NCI-H1092 (cell line): ENCODE data around the gene PPP1R13B.

ENCODE experiments used
- DNase-seq: peaks from one replicate; lab custom pipeline; 2025; lab: John Stamatoyannopoulos, UW

The PPP1R13B gene

DNA sequence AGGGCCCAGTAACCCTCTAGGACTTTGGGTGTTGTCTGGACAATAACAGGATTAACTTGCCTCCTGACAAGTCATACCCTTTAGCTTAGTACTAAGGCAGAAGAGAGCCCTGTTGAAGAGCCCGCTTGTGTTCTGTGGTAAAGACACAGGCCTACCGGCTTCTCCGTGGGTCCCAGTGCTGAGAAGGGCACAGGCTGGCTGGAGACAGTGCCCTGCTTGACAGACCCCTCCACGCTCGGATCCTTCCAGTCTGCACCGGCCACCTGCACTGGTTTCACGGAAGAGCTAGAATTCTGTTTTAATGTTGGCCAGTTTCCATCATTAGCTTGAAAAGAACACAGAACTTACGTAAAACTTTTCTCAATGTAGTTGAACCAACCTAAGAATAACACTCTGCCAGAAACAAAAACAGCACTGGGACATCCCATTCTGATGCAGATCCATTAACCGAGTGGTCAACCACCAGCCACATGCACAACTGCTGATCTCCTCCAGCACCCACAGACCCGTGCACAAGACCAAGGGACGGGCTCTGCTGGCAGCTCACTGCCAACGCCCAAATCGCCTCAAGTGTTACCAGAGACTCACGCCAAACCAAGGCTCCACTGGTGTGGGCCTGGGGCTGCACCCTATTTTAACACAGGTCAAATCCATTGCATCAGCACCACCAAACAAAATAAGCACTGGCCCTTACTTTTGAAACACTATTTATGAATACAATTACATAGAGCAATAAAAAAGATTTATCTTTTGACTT is 104.7 kb downstream of the PPP1R13B start:
- DNase-seq: no peak

DNA sequence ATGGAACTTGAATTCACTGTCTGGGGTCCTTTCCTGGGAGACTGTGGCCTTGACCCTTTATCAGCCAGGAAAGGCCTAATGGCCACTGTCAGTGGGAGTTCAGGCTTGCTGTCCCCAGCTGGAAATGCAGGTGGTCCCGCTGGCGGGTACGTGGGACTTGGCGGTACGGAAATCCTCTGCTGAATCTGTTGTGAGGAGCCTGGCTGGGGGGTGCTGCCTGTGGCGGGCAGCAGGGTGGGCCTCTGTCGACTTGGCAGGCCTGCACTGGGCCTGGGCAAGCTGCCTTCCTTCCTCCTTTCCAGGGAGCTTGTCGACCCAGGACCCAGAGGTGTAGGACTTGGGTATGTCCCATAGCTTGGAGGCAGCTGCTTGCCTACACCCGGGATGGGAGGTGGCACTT is 105.5 kb downstream of the PPP1R13B start:
- DNase-seq: no peak

DNA sequence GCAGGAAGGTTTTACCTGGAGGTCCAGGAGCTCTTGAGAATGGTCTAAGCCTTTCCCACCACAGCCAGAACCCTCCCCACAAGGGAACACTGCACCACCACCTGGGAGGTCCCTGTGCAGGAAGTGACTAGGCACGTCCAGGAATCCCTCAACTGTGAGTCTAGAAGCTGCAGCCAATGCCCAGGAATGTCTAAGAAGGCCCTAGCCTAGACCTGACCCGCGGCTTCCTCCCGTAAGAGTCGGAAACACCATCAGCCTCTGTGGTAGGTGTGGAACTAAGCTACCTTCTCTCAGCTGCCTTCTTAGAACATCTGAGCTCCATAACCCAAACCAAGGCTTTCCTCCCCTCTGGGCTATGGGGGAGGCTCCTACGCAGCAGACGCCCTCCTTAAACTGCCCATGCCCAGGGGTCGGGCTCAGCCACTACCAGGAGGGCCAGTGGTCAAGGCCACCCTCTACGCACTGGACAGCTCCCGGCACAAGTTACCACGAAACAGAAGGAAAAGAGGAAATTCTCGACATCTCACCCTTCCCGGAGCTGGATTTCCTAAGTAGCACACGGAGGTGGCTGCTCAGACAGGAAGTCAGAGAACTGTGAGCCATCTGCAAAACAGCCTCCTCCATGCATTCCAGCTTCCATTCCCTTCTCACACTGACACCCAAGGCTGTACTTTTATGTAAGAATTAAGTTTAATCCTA is 106.2 kb downstream of the PPP1R13B start:
- DNase-seq: no peak

DNA sequence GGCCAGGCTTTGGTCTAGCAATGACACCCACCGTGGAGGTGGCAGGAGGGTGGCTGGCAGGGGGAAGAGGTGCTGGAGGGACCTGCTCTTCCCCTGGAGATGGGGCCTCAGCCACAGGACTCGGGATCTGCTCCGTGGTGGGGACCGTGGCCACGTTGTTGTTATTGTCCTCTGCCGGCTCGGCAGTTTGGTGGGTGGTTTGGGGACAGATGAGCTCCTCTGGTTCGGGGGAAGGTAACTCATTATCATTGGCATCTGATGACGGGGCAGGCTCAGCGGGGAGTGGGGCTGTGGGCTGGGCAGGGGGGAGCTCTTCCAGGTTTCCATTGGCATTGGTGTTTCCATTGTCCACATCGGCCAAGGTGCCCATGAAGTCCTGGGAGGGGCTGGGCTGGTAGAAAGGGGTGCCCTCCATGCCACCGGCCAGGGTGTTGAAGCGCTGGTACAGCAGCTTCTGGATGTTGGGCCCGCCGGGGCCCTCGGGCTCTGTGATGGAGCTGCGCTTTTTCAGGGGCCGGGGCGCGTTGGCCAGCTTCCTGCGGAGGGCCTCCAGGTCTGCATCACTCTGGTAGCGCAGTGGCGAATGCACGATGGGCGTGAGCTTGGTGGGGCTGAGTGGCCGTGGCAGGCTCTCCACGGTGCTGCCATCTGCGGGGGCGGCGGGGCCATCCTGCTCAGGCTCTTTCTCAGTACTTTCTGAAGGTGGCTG is 107.4 kb downstream of the PPP1R13B start:
- DNase-seq: no peak

DNA sequence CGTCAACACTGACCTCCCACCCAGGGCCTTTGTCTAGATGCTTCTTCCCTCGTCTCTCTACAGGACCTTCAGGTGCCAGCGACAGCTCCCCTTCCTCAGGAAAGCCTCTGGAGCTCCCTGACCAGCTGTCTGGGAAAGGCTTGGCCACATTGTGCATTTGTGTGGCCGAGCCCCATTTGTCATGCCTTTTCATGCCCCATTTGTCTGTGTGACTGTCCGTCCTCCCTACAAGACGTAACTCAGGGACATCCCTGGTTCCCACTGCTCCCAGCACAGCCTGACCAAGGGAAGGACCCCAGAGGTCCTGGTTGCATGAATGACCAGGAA is 107.9 kb downstream of the PPP1R13B start:
- DNase-seq: no peak

DNA sequence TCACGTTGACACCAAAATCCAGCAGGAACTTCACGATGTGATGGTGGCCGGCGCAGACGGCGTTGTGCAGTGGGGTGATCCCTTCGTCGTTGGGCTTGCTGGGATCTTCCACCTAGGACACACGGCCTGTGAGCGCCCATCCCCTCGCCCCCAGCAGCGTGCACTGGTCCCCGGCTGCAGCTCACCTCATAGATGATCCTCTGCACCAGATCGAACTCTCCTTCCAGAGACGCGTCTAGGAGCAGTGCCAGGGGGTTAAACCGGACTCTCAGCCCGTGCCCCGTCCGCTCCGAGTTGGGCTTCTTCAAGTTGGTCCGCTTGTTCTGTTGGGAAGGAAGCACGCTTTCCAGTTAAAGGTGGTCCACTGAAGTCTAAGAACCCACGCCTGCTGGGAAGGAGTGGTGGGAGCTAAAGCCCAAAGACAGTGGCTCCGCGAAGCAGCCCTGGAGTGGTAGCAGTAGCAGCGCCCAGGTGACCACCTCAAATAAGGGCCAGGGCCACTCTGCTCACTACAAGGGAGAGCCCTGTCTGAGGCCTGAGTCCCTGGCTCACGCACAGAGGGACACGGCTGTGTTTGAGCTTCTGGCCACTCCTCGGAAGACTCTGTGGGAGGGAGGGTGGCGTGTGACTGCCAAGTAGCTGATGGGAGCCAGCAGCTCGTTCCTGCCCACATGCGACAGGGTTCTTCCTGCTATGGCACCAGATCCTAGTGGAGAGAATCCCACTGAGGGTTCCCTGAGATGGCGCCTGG is 108.5 kb downstream of the PPP1R13B start:
- no peak for DNase-seq

DNA sequence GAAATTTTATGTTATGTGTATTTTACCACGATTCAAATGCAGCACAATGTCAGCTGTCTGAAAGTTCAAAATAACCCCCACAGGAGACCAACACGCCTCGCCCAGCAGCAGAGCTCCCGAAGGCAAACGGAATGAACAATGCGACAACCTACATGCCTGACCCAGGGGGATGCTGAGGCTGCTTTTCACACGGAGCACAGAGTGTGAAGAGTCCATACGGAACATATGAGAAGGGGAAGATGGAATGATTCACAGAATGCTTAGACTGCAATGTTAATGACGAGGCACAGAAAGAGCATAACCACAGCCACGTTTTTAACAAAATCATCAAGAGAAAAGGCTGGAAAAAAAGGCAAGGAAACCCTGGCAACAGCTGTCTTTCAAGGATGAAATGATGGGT is 109.2 kb downstream of the PPP1R13B start:
- DNase-seq: no peak

DNA sequence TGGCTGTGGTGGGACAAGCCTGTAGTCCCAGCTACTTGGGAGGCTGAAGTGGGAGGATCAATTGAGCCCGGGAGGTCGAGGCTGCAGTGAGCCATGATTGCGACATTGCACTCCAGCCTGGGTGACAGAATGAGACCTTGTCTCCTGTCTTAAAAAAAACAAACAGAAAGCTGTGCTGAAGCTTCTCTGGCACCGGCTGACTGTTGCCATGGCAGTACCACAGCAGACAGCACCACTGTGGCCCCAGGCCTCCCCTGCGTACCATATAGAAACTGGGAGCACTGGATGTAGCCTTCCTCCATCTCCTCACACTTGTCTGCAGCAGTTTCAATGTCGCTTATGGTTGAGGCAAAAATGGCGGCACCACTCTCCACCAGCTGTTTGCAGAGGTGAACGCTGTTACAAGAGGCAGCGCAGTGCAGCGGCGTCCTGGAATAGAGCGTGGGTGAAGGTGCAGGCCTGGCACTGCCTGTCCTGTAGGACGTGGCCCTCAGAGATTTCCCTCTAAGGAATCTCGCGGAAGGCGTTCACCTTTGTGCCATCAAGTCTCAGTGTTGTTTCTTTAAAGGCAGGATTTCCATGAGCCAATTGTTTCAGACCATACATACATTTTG is 109.8 kb downstream of the PPP1R13B start:
- no peak for DNase-seq

DNA sequence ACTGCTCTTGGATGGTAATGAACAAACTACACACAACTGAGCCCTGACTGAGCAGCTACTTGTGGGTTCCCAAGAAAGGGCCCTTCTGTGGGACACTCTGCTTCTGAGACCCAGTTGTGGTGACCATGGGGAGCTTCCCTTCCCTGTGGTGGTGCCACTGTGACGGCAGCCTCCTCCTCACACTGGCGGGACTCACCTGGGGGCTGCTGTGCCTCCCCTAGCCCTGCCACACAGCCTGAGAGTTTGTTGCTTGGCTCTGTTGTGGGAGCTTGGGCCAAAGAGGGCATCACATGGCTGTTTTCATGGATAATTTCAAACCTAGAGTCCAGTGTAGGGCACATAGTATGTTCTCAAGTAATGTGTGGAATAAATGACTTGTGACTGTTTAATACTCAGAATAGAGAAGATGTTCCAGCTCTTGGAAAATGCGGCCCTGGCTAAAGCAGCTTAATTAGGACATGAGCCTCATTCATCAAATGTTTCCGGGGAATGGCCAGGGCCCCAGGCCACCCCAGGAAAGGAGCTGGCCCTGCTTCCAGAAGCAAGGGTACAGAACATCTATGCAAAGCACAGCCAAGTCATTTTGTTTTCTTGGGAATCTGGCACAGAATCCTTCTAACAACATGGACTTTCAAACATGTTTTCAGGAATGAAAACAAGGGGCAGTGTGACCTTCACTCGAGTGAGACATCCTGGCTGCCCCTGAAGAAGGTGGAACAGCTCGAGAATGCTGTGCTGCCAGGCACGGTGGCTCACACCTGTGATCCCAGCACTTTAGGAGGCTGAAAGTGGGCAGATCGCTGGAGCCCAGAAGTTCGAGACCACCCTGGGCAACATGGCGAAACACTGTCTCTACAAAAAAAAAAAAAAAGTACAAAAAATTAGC is 110.6 kb downstream of the PPP1R13B start:
- no peak for DNase-seq

DNA sequence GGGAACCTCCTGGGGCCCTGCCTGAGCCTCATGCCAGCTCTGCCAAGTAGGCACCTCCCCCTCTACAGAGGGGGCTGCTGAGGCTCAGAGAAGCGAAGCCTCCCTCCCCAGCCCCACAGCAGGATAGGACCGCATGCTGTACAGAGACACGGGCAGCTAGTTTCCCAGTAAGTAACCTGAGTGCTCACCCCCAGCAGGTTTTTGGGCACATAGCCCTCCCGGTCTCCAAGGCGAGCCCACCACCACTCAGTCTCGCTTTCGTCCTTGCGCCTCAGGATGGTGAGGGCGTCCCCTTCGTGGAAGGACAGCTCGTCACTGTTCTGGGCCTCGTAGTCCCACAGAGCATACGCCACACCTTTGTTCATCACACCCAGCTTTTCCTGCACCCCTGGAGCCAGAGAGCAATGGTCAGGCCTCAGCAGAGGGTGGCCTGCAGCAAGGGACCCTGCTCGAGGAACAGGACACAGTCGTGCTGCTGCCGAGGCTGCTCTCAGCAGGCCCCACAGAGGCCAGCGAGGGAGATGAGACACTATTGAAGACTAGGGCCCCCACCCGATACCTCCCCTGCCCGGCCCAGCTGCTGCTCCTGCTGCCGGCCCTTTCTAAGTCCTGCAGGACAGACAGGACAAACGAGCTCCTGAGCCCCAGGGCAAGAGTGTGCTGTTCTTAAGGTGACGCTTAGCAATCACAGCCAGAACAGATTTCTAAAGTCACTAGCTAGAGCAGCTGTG is 111.4 kb downstream of the PPP1R13B start:
- DNase-seq: no peak

DNA sequence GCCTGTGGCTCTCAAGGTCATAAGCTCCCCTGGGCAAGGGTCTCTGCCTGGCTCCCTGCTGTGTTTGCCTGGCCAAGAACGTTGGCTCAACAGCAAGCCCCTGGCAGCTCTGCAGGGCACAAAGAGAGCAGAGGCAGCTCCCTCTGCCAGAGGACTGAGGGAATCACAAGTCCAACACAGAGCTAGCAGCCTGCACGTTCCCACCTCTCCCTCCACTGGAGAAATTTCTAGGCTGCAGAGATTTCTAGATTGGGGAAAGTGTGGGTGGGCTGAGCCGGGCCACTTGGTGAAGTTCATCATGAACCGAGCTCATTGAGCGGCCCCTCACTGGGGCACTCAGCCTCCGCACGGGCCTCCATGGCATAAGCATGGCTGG is 111.9 kb downstream of the PPP1R13B start:
- no peak for DNase-seq

DNA sequence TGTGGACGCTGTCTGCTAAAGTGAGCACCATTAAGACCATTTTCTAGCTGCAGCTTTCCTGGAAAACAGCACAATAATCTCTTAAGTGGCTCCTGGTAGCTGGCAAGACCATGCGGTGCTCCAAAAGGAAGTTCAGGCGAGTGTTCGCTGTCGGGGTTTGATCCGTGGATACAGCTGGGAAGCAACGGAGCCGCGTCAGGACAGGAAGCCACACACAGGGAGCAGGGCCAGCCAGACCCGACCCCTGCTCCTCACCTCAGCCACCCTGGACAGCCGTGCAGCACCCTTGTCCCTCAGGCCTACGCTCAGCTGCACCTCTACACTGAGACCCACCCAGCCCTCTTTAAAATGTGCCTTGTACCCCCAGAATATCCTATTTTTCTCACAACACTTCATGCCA is 112.4 kb downstream of the PPP1R13B start:
- DNase-seq: no peak

DNA sequence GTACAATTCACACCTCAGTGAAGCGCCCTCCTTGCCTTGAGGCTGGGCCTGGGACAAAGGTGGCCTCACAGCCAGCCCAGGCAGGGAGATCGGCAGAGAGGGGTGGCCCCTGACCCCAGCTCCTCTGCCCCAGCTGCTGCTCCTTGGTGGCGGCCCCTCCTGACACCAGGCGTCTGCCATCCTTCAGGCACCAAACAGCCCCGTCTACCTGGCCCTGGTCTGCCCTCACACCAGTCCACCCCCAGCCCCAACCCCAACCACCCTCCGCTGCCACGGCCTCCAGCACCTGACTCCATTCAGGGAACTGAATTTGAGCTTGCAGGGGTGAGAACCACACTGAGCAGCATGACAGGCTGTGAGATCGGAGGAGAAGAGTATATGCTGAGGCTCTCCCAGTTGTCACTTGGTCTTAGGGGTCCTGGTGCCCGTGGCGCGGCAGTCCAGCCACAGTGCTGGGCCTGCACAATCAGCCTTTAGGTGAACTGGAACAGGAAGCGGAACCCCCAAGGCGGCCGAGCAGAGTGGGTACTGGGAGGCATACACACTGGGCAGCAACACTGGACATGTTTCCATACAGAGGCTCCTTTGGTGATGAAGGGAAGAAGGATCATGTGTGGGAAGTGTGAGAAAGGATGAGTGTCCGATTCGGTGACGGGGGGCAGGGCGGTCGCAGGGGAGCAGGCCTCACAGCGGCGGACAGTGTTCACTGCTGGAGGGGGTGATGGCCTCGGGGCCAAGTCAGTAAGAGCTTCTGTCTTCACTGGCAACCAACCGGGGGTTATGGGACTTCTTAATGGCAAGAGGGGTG is 113.1 kb downstream of the PPP1R13B start:
- DNase-seq: no peak

DNA sequence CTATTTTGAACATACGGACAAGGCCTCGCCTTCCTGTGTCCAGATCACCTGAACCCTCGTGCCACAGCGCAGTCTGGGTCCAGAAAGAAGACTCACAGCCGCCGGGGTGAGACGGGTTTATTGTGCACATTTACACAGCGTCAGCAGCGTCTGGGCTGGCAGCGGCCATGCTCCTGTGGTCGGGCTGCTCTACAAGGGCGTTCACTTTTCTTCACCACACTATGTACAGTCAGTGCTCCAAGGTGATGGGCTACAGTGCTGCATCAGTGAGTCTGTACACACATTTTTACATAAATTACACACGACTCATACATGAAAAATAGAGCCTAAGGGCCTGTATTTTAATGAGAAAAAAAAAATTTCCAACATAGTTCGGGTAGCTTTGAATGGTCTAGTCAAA is 113.7 kb downstream of the PPP1R13B start:
- no peak for DNase-seq

DNA sequence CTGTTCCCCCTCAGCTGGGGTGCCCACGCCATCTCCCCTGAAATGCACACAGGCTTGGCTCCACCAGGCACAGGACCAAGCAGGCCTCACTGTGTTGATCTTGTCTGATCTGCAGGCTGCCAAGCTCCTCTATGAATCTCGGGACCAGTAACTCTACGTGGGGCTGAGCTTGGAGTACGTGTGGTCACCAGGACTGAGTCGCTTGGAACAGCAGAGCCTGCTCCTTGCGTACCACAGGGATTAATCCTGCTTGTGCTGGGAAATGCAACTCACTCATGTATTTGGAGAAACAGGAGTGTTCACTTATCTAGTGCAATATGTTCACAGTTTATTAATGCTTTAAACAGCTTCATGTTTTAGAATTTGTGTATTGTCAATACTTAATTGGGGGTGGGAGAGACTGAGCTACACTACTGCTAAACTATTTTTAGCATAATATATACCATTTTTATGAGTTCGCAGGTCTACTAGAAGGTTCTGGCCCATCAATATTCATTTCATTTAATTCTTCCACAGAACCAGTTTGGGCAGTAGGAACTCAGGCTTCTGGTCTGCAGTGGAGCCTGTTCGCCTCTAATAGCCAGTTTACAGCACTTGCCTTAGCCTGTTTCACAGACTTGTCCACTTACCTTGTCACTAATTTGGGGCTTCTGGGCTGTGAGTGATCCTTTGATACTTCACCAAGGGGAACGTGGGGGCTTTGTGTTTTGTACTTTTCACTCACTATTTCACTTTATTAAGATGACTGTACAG is 114.3 kb downstream of the PPP1R13B start:
- DNase-seq: no peak

DNA sequence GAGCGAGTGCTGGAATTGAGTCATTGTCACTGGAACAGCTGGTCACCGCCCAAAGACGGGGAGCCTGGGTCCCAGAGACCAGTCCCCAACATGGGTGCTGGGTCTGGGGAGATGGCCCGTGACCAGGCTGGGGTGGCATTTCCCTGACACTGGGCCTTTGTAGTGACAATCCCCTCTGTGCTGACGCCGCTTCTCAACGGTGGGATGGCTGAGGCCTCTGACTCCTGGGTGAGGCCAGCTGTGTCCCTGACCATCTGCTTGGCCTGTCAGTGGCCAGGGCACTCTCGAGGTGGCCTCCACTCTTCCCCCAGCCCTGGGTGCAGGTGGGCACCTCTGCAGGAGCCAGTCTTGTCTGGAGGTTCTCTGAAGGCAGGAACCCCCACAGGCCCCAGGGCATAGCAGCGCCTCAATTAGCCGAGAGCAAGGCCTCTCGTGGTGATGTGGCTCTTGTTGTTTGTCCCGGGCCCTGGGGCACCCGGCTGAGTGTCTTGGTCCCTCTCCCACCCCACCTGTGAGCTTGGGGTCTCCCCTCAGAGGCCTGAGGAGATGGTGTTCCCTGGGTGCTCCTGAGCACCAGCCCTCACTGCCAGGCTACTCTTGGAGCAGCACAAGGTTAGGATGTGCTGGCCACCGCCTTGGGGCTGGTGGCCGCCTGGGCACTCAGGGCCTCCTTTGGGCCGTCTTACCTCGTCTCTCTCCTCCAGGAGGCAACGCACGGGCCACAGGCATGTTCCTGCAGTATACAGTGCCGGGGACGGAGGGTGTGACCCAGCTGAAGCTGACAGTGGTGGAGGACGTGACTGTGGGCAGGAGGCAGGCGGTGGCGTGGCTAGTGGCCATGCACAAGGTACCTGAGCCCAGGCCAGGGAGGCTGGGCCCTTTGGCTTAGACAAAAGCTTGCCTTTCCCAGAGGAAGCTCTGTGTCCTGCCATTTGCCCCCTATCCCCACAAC is 115.2 kb downstream of the PPP1R13B start:
- DNase-seq: no peak

DNA sequence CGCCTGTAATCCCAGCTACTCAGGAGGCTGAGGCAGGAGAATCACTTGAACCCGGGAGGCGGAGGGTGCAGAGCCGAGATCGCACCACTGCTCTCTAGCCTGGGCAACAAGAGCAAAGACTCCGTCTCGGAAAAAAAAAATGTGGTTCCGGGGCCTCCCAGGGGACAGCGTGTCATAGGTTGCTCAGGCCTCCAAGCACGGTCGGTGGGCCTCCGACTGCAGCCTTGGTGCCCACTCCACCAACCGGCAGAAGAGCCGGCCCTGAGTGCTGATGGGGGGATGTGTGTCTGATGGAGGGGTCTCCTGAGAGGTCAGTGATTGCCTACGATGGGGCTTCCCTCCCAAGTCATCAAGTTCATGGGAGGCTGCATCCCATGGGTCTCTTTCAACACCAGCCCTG is 115.9 kb downstream of the PPP1R13B start:
- DNase-seq: no peak
